T-helper 2 cell treated with Interferon-gamma antibody and Interleukin-4, amounts not matched to agents 100 ng/mL and 5 ng/mL, for 36 hours (primary cell): ENCODE data around the gene RASA2. TPM values are rescaled to one million over a fixed set of nuclear protein-coding genes. Genes with fewer than 3 reads are reported as not detected.
"Not testable (repeated sequence)": the region's sequence is repeated elsewhere in the genome, so short reads cannot be mapped to it uniquely, and the experiment has no call there.

ENCODE experiments used
- intact Hi-C: fragments of 100-400 bp; cut with micrococcal nuclease; formaldehyde crosslinking; loops from one replicate; pipeline ENCODE4 v1.15.1; 2023
- total RNA-seq: library from RNA; stranded (reverse); gene quantifications from 2 replicates; pipeline ENCODE4 v1.2.3, GENCODE V29; 2022

Gene RASA2
- total RNA-seq, 1 donor from 2014 or later = 43.1 TPM

GRCh38 chr3:141561426-141562034 lies 74.7 kb downstream of the RASA2 start:
- intact Hi-C loops = loop anchor here (1.0 to 5.0 kb wide), 4 partner anchors 87 to 251 kb away; no protein-coding TSS in a partner anchor

GRCh38 chr3:141564241-141564640 lies 77.4 kb downstream of the RASA2 start:
- intact Hi-C loops = loop anchor here (5.0 kb wide), 1 partner anchor 202 kb away; no protein-coding TSS in a partner anchor

- intact Hi-C loops = loop anchor here (10.0 kb wide), 1 partner anchor 425 kb away; no protein-coding TSS in a partner anchor
Observed at GRCh38 chr3:141570068-141570467, 83.2 kb downstream of the RASA2 start.

- intact Hi-C loops = loop anchor here (1.0 to 10.0 kb wide), 3 partner anchors 163 to 419 kb away; partner anchors contain the start of gene RNF7
Observed at GRCh38 chr3:141575879-141576743, 89.3 kb downstream of the RASA2 start.

- intact Hi-C loops = loop anchor here (1.0 to 10.0 kb wide), 3 partner anchors 162 to 418 kb away; partner anchors contain the start of gene RNF7
Observed at GRCh38 chr3:141576744-141577052, 89.9 kb downstream of the RASA2 start.

- intact Hi-C loops = loop anchor here (10.0 kb wide), 1 partner anchor 416 kb away; no protein-coding TSS in a partner anchor
Observed at GRCh38 chr3:141578202-141578973, 91.6 kb downstream of the RASA2 start.

GRCh38 chr3:141594357-141594756 lies 107.5 kb downstream of the RASA2 start:
- intact Hi-C loops = no loop called here

- intact Hi-C loops = no loop called here
Observed at GRCh38 chr3:141597931-141598330, 111.1 kb downstream of the RASA2 start.

GRCh38 chr3:141600331-141600730 lies 113.5 kb downstream of the RASA2 start:
- intact Hi-C loops = no loop called here

- intact Hi-C loops = no loop called here
Observed at GRCh38 chr3:141602706-141603105, 115.9 kb downstream of the RASA2 start.

- intact Hi-C loops = no loop called here
Observed at GRCh38 chr3:141603473-141604035, 116.7 kb downstream of the RASA2 start.

- intact Hi-C loops = no loop called here
Observed at GRCh38 chr3:141605883-141606282, 119.1 kb downstream of the RASA2 start.

- intact Hi-C loops = no loop called here
Observed at GRCh38 chr3:141608438-141608837, 121.6 kb downstream of the RASA2 start.

- intact Hi-C loops = no loop called here
Observed at GRCh38 chr3:141610939-141611338, 124.1 kb downstream of the RASA2 start.

- intact Hi-C loops = no loop called here
Observed at GRCh38 chr3:141618103-141618910, 131.5 kb downstream of the RASA2 start.

GRCh38 chr3:141618938-141619337 lies 132.1 kb downstream of the RASA2 start:
- intact Hi-C loops = no loop called here

GRCh38 chr3:141619450-141619849 lies 132.6 kb downstream of the RASA2 start:
- intact Hi-C loops = no loop called here

- intact Hi-C loops = no loop called here
Observed at GRCh38 chr3:141623691-141624090, 136.9 kb downstream of the RASA2 start.

GRCh38 chr3:141625506-141625905 lies 138.7 kb downstream of the RASA2 start:
- intact Hi-C loops = no loop called here

GRCh38 chr3:141628334-141628733 lies 141.5 kb downstream of the RASA2 start:
- intact Hi-C loops = not testable (repeated sequence)
